Dermis blood vessel endothelial cell (primary cell): ENCODE measurements around the gene CABLES2. TPM values are rescaled to one million over a fixed set of nuclear protein-coding genes. Genes with fewer than 3 reads are reported as not detected.

Experiments
- DNase-seq: peaks from one replicate; pipeline ENCODE4 v3.0.0; 2010
- total RNA-seq: library from RNA; depleted of rRNA; stranded (reverse); fragments of >200 nt; gene quantifications from 2 replicates; pipeline ENCODE4 v1.2.3, GENCODE V29; 2014

CABLES2 gene
- total RNA-seq, 1 donor from 2014 or later = 0.85 TPM

- DNase-seq = no peak
These were observed 2.9 kb downstream of the CABLES2 start for GRCh38 chr20:62404112-62404665.

DNA sequence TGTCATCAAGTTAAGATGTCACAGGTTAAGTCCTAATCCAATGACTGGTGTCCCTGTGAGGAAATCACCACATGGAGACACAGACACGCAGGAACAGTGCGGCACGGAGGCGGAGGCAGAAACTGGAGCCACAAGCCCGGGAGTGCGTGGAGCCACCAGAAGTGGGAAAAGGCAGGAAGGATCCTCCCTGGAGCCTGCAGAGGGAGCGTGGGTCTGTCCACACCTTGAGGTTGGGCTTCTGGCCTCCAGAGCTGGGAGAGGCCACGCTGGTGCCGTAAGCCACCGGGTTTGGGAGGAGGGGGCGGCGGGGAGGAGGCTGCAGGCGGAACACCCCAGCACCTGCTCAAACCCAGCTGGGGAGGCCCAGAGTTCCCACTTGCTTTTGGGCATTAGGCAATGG lies 3.8 kb downstream of the CABLES2 start:
- no peak for DNase-seq

DNA sequence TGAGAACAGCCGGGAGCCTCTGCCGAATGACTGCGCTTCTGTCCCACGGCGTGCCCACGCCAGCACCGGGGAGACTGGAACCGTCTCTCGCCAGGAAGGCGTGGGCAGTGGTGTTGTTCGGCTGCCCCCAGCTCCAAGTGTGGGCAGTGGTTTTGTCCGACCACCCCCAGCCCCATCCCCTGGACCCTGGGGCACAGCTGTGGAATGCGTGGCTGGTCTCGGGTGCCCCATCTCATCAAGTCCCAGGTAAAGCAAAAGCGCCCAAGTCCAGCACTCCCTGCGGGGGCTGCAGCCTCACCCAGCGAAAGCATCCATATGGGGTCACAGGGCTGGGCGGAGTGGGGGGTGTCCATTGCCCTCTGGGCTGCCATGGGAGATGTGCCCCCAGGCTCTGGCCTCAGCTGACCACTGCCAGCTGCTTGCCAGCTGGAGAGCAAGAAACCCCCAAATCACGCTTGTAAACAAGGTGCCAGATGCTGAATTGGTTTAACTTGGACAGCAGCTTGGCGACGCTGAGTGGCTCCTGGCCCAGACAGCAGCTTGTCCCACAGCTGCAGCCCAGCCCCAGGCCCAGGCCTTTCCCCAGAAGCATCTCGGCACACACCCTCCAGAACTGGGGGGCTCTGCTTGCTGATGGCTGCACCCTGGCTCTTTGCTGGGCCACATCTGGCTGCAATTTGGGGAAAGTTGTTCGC lies 4.5 kb downstream of the CABLES2 start:
- no peak for DNase-seq

GRCh38 chr20:62401331-62401779 lies 5.7 kb downstream of the CABLES2 start:
- DNase-seq = no peak

GRCh38 chr20:62400541-62400940 lies 6.5 kb downstream of the CABLES2 start:
- DNase-seq = no peak

GRCh38 chr20:62400021-62400420 lies 7.1 kb downstream of the CABLES2 start:
- no peak for DNase-seq

- DNase-seq = no peak
These were observed 8.8 kb downstream of the CABLES2 start for GRCh38 chr20:62398120-62398821.

DNA sequence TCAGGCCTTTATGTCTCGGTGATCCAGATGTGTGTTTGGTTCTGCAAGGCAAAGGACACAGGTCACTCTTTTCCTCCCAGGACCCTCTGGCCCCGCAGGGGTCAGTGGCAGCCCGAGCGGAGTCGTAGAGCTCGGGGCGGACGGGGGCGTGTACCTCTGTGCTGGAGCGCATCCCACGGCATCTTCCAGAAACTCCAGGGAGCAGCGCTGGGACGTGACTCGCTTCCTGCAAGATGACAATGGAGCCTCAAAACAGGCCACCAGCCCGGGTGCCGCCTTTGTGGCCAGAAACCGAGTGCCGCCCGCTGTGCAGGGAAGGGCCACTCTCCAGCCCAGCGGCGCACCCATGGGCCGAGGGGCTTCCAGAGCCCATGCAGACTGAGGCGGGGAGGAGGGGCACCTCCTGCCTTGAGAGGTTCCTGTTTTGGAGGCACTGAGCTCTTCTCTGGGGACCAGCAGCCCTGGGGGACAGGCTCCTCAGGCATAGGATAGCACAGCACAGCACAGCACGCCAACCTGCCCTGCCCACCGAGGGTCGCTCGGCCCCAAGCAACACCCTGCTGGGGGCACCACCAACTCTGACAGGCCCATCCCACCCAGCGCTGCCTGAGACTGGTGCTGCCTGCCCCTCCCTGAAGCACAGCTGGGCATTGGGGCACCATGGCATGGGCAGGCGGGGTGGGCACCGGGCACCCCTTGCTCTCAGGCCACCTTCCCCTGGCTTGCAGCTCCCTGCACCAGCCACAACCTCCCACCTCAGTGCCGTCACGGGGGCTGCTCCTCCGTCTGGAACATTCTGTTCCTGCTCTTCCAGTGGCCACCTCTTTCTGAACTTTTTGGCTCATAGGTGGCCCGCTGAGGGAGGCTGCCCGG lies 10.5 kb downstream of the CABLES2 start:
- peak; percentile 51 for DNase-seq

GRCh38 chr20:62395311-62396242 lies 11.5 kb downstream of the CABLES2 start:
- no peak for DNase-seq

DNA sequence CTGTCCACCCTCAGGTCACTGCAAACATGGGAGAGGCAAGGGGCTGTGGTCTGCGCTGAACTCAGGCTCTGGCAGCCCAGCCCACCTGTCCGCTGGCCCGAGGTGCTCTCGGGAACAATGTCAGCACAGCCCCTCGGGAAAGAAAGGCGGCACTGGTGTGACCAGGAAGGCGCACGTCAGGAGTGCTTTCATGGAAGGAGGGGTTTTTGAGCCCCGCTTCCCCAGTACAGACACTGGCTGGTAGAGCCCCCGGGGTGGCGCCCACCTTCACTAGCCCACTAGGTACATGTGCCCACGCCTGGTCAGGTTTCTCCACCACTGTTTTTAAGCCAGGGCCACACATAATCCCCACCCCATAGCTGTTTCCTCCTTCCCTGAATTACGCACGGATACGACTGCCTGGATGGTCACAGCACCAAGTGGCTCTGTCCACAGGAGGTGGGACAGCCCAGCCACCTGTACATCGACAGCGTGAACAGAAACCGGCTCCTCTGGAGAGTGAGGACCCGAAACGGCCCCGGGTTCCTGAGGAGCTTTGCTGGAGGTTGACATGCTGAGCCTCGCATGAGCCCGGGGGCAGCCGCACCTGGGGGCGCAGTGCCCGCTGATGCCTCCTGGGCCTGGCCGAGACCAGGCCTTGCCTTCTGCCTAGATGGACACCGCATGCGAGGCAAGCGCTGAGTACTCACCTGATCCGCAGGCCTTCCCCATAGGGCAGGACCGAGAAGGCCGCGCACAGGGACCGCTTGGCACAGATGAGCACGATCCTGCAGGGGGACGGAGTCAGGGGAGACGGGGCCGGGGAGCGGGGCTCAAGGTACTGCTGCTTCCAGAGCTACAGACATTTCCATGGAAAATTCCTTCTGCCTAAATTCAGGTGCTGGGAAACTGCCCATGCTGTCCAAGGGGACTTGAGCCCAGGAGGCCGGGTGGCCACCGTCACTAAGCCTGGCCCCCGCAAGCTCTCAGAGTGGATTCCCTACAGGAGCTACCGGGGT lies 12.5 kb downstream of the CABLES2 start:
- DNase-seq = no peak

GRCh38 chr20:62393830-62394229 lies 13.3 kb downstream of the CABLES2 start:
- no peak for DNase-seq

- no peak for DNase-seq
These were observed 13.8 kb downstream of the CABLES2 start for GRCh38 chr20:62393335-62393665.

DNA sequence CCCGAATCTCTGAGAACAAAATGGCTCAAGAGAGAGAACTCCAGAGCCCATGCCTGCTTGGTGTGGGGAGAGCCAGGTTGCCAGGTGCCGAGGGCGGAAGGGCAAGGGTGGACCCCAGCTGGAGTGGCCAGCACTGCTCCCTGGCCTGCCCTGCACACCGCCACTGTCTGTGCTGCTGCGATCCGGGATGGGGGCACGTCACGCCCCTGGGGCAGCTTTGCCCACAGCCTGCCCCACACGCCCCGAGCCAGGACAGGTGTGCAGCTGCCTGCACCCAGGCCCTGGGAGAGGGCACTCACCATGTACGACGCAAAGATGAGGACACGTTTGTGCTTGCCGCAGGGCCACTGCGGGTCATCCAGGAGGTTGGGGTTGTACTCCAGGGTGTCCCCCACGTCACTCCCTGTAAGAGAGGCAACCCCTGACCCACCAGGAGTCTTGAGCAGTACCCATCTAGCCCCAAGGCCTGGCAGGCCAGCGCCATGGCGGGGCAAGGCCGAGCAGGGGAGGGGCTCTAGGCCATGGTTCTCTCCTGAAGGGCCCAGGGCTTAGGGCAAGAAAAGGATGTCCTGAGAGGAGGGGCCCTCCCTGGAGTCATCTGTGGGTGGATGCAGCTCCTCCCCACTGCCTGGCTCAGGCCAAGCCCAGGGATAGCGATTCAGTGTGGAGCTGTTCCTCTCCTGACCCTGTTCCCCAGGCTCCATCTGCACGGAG lies 14.3 kb downstream of the CABLES2 start:
- DNase-seq = no peak

- no peak for DNase-seq
These were observed 15.0 kb downstream of the CABLES2 start for GRCh38 chr20:62392077-62392418.

DNA sequence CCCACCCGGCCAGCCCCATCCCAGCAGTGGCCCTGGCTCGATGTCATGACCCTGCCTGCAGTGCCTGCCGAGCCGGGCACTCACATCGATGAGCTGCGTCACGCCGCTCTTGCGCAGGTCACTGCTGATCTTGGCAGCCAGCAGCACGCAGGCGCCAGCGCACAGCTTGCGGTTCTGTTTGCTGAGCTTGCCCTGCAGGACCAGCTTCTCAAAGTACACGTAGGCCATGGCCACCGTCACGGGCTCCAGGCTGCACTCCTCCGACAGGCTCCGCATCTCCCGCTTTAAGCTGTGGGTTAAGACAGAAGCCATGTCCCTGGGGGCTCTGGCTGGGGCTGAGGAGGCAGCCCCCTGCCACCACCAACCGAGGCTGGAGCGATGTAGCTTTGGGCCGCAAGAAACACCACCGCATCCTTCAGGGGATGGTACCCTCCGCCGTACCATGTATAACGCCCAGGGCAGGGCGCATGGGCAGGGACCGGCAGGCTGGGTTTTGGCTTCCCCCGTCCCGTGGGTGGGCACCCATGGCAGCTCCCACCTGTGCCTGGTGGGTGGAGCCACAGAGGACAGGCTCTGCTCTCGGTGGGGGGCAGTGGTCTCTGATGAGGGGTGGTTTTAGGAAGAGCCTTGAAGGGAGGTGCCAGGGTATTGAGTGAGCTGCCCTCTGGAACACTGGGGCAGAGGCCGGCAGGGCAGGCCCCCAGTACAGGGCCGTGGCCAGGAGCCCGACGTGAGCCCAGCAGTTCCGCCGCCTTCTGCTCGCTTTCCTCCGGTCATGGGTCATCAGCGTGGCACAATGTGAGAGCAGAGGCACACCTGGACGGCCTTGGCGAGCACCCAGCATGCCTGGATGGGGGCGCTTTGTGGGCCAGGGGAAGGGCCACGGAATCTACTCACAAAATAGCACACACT lies 15.7 kb downstream of the CABLES2 start:
- DNase-seq = no peak

DNA sequence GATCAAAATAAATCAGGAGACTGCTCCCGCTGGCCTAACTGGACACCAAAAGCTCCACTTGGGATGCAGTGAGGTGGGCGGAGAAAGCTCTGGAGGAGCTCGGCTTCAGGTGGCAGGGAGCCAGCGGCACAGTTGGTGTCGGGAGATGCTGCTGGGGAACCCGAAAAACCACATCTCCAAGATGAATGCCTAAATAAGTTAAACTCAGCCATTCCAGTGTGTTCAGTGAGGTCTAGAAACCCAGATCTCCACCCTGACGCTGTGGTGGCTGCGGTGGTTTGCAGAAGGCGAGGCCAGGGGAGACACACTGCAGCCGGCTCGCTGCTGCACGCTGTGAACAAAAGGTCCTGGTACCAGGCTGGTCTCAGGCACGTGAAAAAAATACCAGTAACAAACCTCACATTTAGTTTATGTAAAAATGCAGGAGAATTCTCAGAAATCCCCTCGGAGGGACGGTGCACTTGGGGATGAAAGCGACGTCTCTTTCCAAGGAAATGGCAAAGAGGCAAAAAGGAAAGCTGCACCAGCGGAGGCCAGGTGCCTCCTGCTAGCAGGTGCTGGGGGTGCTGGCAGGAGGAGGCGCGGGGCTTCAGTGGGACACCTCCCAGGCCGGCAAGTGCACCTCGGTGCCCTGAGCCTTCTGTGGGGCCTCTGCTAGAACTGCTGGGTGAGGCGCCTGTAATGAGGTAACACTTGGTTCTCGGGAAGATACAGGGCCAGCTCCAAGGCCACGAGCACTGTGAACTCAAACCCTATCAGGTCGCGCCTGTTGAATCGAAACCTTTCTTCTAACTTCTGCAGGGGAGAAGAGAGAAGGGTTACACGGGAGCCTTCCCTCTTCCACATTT lies 16.5 kb downstream of the CABLES2 start:
- DNase-seq = no peak

- no peak for DNase-seq
These were observed 17.4 kb downstream of the CABLES2 start for GRCh38 chr20:62389601-62390087.
